ENCODE measurements around the gene RING1. TPM values are rescaled to one million over a fixed set of nuclear protein-coding genes. Genes with fewer than 3 reads are reported as not detected.

The RING1 gene
- total and polyA plus RNA-seq, 3 donors from 2014 or later: 36.2 to 60.2 (median 38.0) TPM

DNA sequence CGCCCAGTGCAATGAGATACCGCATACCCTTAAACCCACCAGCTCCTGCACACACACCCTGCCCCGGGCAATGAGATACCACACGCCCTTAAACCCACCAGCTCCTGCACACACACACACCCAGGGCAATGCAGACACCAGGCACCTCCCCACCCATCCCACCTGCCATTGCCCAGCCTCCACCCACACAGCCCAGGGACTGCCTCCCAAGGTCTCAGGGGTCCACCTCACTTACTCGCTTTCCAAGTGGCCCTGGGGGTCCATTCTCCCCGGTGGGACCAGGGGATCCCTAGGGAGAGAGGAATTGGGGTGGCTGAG is 40.1 kb upstream of the RING1 start:
- DNase-seq: no peak
- Histone ChIP-seq H3K4me1 (no peaks in the 10 kb centered on the region), H3K36me3 (ENCODE audit: low read depth, missing control alignments) (no peaks in the 10 kb centered on the region), H3K9me3 (no peaks in the 10 kb centered on the region), H3K27me3 (no peaks in the 10 kb centered on the region), H3K4me3 (no peak overlapping the region), H3K27ac (no peak overlapping the region)
- intact Hi-C loops (cut with DNase I; ENCODE audit: low total_unique reads): no loop called here
- TF ChIP-seq, protein P1, sequence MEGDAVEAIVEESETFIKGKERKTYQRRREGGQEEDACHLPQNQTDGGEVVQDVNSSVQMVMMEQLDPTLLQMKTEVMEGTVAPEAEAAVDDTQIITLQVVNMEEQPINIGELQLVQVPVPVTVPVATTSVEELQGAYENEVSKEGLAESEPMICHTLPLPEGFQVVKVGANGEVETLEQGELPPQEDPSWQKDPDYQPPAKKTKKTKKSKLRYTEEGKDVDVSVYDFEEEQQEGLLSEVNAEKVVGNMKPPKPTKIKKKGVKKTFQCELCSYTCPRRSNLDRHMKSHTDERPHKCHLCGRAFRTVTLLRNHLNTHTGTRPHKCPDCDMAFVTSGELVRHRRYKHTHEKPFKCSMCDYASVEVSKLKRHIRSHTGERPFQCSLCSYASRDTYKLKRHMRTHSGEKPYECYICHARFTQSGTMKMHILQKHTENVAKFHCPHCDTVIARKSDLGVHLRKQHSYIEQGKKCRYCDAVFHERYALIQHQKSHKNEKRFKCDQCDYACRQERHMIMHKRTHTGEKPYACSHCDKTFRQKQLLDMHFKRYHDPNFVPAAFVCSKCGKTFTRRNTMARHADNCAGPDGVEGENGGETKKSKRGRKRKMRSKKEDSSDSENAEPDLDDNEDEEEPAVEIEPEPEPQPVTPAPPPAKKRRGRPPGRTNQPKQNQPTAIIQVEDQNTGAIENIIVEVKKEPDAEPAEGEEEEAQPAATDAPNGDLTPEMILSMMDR (IDR thresholded peaks at IDR 0.05): no peak
- no peak for TF ChIP-seq POLR2A (IDR thresholded peaks at IDR 0.05)
- WGBS, 2 donors: 80 to 87% methylated on average over 6 of the region's 6 CpGs

DNA sequence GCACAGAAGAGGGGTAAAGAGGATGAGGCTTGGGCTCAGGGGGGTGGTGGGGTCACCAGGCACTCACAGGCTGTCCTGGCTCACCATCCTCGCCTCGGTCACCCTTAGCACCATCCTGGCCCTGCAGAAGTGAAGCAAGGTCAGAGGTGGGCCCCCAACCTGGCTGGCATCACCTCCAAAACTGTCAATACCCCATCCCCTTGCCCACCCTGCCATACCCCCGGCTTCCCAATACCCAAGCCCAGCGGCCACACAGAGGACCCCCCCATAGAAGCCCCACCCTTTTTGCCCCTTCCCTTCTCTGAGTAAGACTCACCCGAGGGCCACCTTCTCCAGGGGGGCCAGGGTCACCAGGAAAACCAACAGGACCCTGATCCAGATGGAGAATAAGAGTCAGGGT is 39.7 kb upstream of the RING1 start:
- no peaks in the 10 kb centered on the region for H3K9me3 ChIP-seq
- DNase-seq: no peak
- H3K4me1 ChIP-seq: no peaks in the 10 kb centered on the region
- H3K27ac ChIP-seq: no peak overlapping the region
- no peak overlapping the region for H3K4me3 ChIP-seq
- 83 to 86% methylated on average over 5 of the region's 5 CpGs for WGBS, 2 donors
- no peaks in the 10 kb centered on the region for H3K36me3 ChIP-seq (ENCODE audit: low read depth, missing control alignments)
- intact Hi-C loops (cut with DNase I; ENCODE audit: low total_unique reads): no loop called here
- TF ChIP-seq POLR2A (IDR thresholded peaks at IDR 0.05): no peak
- TF ChIP-seq, protein P1 (IDR thresholded peaks at IDR 0.05): no peak
- no peaks in the 10 kb centered on the region for H3K27me3 ChIP-seq

DNA sequence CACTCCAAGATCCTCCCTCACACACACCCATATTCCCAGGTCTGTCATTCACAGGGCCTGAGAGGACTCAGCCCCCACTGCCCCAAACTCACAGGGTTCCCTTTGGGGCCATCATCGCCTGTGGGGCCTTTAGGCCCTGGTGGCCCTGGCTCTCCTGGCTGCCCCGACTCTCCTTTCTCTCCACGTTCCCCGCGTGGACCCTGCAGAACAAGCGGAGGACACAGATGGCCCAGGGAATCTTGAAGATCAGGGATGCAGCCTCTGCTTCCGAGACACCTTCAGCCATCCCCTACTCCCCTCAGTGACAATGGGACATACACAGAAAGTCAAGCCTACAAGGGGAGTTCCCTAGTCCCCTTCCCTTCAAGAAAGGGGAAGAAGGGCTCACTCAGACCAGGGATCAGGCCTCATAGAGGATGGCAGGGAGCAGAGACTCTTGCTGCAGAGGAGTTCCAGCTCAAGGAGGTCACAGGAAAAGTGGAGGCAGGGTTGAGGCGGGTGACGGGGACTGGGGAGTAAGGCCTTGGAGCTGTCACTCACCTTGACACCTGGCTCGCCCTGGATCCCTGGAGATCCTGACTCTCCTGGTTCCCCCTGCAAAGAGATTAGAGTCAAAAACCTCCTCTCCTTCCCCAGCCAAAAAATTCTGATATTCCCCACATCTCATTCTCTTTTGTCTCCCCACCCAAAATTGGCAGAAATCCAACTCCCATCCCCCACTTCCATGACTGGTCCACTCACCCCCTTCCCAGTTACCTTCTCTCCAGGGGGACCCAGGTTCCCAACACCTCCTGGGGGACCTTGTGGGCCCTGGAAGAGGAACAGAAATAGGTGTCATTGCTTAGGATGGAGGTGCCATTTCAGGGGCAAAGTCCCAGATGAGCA is 38.8 kb upstream of the RING1 start:
- intact Hi-C loops (cut with DNase I; ENCODE audit: low total_unique reads): no loop called here
- WGBS, 2 donors: 95% methylated on average over 9 to 10 of the region's 10 CpGs
- H3K27me3 ChIP-seq: no peaks in the 10 kb centered on the region

DNA sequence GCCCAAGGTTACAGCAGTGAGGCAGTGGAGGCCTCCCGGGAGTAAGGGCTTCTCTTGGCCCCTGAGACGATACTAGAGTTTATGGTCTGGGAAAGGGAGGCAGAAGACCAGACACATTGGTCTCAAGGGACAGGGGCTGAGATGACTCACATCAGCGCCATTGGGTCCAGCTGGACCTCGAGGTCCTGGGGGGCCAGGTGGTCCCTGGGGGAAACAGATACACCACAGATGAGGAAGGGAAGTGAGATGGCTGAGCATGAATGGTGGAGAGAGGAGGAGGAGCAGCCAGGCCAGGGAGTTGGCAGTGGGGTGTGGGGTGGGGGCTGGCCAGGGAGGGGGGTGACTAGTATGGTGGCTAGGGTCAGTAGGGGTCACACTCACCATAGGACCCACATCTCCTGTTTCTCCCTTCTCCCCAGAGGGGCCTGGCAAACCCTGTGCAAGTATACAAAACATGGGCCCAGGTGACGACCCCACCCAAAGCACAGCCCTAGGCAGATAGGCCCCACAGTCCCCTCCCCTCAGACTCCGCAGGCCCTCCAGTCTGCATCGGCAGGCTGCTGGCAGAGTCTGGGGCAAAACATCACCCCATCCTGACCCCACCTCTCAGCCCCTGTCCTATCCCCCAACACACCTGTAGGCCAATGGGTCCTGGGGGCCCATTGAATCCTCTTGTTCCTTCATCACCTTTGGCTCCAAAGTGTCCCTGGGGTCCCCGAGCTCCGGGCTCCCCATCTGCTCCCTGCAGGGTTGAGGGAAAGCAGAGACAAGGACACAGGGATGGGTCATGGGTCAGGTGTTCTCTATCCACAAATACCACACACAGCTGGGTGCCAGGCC is 37.9 kb upstream of the RING1 start:
- H3K4me1 ChIP-seq: no peaks in the 10 kb centered on the region
- no peaks in the 10 kb centered on the region for H3K27me3 ChIP-seq
- no peak for DNase-seq
- TF ChIP-seq, protein P1 (IDR thresholded peaks at IDR 0.05): no peak
- TF ChIP-seq POLR2A (IDR thresholded peaks at IDR 0.05): no peak
- H3K36me3 ChIP-seq (ENCODE audit: low read depth, missing control alignments): no peaks in the 10 kb centered on the region
- intact Hi-C loops (cut with DNase I; ENCODE audit: low total_unique reads): no loop called here
- 84 to 90% methylated on average over 8 to 9 of the region's 9 CpGs for WGBS, 2 donors
- H3K27ac ChIP-seq: no peak overlapping the region
- no peak overlapping the region for H3K4me3 ChIP-seq
- no peaks in the 10 kb centered on the region for H3K9me3 ChIP-seq

More for the DNA sequence above, 38.8 kb upstream of the RING1 start:
- Histone ChIP-seq H3K27ac (no peak overlapping the region), H3K9me3 (no peaks in the 10 kb centered on the region), H3K4me3 (no peak overlapping the region), H3K36me3 (ENCODE audit: low read depth, missing control alignments) (no peaks in the 10 kb centered on the region), H3K4me1 (no peaks in the 10 kb centered on the region)
- no peak for DNase-seq
- TF ChIP-seq, protein P1 (IDR thresholded peaks at IDR 0.05): no peak
- no peak for TF ChIP-seq POLR2A (IDR thresholded peaks at IDR 0.05)

All from testis (tissue), 3 donors.